Activated CD8-positive, alpha-beta memory T cell treated with anti-CD3 and anti-CD28 coated beads, Interleukin-2, amount 50 U/mL, for 24 hours (primary cell): ENCODE results near the gene RPS2.

Experiments used
- DNase-seq: peaks from one replicate; pipeline ENCODE4 v3.0.0-alpha.2; 2020; ENCODE audit errors: extremely low read depth

The RPS2 gene

DNA sequence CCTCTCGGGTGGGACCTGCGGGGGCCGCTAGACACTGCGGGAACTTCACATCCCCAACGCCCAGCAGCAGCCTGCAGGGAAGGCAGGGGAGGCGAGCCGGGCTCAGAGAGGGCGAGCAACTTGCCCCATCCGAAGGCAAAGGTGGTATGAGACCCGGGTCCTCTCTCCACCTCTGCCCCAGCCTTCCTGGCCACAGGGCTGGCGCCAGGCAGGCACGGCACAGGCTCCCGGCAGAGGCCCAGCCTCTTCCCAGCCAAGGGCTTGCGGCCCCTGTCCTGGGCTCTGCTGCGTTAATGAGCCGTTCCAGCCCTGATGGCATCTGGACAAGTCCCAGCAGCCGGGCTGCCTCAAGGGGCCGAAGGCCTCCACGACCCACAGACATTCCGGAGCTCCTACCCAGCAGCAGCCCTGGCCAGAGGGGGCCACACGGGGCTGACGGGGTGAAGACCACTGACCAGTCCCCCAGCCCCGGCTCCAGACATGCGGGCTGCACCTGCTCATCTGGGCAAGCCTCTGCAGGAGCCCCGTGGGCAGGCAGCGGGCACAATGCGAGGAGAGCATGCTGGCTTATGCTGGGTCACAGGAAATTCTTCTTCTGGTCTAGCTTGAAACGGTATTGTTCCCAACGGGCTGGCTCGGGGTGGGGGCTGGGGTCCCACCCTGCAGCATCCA is 45.2 kb downstream of the RPS2 start:
- DNase-seq = no peak

DNA sequence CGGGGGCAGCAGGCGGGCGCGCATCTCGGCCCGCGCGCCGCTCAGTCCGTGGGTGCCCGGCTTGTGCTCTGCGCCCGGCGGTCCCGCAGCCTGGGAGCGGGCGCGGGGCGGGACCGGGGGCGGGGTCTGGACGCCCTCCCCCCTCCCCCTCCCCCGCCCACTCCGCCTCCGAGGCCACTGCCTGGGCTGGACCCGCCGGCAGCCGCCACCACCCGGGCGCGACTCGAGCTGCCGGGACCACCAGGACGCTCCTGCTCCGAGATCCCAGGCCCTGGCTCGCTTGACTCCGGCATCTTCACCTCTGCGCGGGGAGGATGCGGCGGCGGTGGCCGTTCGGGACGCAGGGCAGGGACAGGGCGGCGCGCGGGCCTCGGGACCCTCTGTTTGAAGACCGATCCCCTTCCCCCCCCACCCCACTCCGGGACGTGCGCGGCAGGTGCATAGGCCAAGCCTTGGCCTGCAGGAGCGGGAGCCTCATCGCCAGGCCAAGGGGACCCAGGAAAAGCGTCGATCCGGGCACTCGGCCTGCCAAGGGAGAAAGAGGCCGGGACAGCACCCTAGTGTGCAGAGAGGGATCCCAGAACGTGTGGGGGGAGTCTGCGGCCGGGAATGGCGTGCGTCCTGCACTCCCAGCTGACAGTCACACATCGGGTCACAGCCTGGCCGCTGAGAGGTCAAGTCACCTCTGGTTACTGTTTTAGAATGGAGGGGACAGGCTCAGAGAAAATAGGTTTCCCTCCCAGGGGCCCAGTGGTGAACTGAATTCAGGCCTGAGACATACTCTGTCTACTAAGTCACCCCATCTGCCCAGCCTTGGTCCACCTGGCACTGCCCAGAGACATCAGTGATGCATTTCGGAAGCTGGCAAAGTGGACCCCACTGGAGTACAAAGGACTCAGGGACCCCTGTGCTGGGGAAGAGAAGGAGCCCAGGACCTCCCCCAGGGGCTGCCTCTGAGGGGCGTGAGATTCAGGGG is 46.0 kb downstream of the RPS2 start, which contains the start of gene HS3ST6:
Gene HS3ST6 (minus strand): TSS at position 65 of the 976 bp plus-strand sequence. CDS start 92 bp downstream, outside the sequence.
- DNase-seq = no peak

DNA sequence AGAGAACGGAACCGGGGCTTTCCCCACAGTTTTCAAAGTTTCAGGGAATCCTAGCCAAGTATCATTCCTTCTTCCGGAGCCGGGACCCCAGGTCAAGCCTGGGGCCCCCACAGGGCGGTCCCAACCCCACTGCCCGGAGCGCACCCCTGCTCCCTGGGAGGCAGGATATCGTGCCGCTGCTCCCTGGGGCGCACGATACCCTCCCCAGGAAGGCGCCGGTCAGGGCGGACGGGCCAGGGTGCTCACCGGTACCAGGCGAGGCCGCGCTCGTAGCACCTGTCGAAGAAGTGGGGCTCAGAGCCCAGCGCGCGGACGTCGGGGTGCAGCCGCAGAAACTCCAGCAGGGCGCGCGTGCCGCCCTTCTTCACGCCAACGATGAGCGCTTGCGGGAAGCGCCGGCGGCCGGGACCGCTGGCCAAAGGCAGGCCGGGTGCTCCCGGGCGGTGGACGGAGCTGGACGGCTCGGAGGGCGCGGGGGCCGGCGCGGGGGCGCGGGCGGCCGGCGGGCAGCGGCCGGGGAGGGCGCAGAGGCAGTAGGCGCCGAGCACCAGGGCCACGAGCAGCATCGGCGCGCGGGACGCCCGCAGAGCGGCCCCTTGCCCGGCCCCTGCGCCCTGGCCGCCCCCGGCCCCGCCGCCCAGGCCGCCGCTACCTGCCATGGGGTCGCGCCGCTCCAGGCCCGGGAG is 46.8 kb downstream of the RPS2 start:
- DNase-seq = no peak

DNA sequence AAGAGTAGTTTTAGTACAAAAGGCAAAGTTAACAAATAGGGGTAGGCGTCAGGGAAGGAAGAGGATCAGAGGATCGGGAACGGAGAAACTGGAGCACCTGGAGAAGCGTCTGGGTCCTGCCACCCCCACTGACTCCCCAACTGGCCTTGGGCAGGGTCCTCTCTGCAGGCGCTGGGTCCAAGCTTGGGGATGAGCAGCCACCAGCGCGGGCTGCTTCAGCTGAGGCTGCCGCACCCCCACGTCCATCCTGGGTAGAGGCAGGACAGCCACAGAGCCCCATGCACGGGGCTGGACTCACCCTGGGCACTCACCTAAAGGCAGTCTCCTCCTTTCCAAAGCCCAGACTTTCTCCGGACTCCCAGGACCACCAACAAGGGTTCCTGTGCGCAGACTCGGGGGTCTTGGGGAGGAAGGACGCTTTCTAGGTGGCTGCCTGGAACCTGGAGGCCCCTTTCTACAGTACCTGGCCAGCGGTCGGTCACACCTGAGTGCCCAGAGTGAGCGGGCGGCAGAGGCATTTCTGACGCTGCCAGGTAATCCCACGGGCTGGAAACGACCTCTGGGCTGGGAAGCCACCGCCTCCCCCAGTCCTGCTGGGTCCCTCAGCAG is 47.5 kb downstream of the RPS2 start:
- no peak for DNase-seq

DNA sequence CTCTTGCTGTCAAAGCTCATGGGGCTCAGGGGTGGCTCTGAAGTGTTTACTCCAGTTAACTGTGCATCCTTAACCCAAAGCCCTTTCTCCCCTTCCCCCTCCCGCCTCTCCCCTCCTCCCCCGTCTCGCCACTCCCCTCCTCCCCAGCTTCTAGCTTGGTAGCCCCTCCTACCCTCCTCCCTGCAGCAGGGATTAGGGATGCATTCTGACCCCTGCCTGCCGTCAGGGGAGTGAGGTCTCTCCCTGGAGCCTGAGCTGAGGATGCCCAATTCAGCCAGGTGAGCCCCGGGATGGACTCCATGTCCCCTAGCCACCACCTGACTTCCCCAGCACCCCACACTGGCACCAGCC is 48.0 kb downstream of the RPS2 start:
- DNase-seq = no peak

DNA sequence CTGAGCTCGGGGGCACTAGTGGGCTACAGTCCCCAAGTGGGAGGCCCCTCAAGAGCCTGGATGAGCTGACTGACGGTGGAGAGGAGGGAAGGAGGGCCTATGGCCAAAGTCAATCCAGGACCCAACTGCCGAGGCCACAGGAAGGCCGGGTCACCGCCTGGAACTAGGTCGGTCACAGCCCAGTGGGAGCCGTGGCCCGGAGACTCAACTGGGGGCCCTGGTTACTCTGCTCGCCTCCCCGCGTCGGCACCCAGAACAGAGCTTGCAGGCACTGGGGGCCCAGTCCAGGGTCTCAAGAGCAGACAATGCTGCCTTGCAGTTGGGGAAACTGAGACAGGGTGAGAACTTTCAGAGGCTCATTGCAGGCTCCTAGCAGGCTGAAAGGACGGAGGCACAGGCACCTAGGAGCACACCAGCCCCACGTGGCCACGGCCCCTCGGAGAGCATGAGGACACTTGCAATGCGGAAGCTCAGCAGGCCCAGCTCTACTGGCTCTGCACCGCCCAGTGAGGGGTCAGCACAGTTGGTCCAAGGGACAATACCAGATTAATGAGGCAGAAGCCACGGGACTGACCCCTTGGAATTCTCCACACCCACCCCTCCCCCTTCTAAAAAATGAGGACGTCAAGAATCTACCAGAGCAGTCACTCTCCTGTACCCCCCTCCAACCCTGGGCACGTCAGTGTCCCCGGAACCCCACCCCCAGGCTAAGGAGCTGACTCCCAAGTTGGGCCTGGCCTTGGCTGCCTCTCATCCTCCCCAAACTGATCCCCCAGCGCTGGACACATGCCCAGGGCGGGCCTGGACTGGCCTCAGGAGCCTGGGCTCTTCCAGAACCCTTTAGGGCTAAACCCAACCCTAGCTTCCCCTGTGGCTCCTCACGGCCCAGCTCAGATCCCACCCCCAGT is 48.6 kb downstream of the RPS2 start:
- DNase-seq = no peak

DNA sequence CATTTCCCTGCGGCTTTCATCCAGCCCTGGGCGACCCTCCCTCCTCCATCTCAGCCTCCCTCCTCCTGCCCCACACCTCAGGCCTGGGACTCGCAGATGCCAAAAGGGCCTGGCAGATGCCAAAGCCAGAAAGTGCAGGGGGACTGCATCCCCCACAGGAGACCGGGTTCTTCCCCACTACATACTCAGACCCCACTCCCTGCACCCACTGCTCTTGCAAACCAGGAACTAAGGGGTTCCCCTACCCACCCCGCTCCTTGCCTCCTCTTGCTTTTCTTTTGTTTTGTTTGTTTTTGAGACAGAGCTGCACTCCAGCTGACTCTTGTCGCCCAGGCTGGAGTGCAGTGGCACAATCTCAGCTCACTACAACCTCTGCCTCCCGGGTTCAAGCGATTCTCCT is 49.6 kb downstream of the RPS2 start:
- no peak for DNase-seq

DNA sequence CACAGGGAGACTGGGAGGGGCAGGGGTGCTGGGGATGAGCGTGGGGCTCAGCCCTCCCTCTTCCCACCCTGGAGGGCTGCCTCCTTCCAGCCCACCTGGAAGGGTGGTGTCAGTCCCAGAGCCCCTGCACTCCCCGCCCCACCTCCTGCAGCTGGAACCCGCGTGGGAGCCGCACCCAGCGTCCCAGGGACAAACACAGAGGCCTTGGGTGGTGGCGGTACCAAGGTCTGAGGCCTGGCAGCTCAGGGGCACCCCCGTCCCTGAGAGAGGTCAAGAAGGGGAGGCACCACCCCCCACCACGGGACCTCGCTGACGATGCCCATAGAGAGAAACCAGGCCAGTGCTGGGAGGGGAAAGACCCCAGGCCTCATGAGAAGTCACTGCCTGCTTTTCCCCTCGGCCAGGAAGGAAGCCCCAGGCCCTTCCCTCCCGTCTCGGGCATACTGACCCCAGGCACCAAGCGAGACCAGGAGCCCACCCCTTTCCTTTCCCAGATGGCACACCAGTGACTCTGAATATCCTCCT is 50.5 kb downstream of the RPS2 start:
- DNase-seq = no peak

DNA sequence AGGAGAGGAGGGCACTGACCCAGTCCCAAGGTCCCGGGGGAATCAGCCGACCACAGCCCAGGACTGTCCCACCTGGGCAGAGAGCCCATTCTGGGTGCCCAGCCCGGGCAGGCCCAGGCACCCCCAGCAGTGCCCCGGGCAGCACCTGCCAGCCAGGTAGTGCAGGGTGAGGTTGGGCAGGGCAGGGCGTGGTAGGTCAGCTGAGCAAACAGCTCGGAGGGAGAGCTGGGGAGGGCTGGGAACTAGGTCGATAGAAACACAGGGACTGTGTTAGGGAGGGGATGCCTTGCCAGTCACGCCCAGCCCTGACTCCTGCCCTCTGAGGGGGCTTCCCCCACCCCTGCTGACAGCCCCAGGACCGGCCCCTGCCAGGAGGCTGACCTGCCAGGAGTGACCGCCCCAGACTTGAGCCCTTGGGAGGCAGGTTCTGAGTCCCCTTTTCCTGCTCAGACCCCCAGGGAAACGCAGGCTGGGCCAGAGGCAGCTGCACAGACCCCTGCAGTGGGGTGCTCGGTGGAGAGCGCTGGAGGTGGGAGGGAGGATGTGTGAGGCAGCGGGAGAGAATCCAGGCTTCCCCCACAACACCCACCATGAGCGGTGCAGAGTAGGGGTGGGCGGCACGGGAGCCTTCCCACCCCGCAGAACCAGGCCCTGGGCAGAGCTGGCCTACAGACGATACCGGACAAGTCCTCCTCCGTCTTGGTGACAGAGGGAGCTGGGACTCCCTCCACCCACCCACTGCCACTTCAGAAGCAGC is 51.1 kb downstream of the RPS2 start:
- DNase-seq = no peak

DNA sequence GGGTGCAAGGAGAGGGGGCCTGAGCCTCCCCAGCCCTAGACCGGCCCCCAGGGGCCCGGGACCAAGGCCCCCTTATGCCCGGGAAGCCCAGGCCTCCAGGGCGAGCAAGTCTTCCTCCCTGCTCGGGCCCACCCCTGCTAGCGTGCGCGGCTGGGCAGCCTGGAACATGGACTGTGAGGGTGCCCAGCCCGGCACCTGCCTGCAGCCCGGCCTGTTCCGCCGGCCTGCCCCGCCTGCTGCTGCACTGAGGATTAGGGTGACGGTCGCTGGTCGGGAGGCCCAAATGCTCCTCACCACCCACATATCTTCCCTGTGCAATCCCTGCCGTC is 52.4 kb downstream of the RPS2 start:
- no peak for DNase-seq
